Liver (tissue), 9 donors: ENCODE measurements around the gene HSFX3. TPM values are rescaled to one million over a fixed set of nuclear protein-coding genes. Genes with fewer than 3 reads are reported as not detected.

Experiments
- DNase-seq: peaks from one replicate; pipeline ENCODE4 v3.0.0-alpha.2; 2017; ENCODE audit warnings: low spot score
- H3K27ac ChIP-seq, 2 donors: one replicate each; pipeline ENCODE4 v1.7.0; 2013; ENCODE audit warnings: inconsistent platforms in 2 of 2, low read length in 2 of 2, control low read depth in 1 of 2, low read depth in 1 of 2, mild to moderate bottlenecking in 1 of 2
- H3K27me3 ChIP-seq, 4 donors: one replicate each; pipeline versions ENCODE4 v1.6.1 to v1.7.0; 2013; ENCODE audit warnings: low read length in 3 of 4, inconsistent platforms in 1 of 4, mild to moderate bottlenecking in 1 of 4, moderate library complexity in 1 of 4; ENCODE audit not compliant: control insufficient read depth in 4 of 4, insufficient read depth in 4 of 4
- H3K36me3 ChIP-seq, 4 donors: one replicate each; pipeline versions ENCODE4 v1.6.1 to v1.7.0; 2013; ENCODE audit warnings: low read length in 3 of 4, mild to moderate bottlenecking in 3 of 4, low read depth in 1 of 4, moderate library complexity in 1 of 4; ENCODE audit not compliant: control insufficient read depth in 4 of 4, insufficient read depth in 3 of 4
- H3K4me1 ChIP-seq, 4 donors: one replicate each; pipeline versions ENCODE4 v1.6.1 to v1.7.0; 2013; ENCODE audit warnings: low read length in 3 of 4, mild to moderate bottlenecking in 3 of 4, moderate library complexity in 1 of 4; ENCODE audit not compliant: control insufficient read depth in 4 of 4, insufficient read depth in 4 of 4
- H3K4me3 ChIP-seq, 3 donors: one replicate each; pipeline versions ENCODE4 v1.6.1 to v1.7.0; 2013; ENCODE audit warnings: low read length in 3 of 3, control low read depth in 1 of 3, low read depth in 1 of 3, mild to moderate bottlenecking in 1 of 3
- H3K9ac ChIP-seq, 2 donors: one replicate each; pipeline ENCODE4 v1.7.0; 2013; ENCODE audit warnings: low read length in 2 of 2, mild to moderate bottlenecking in 2 of 2, moderate library complexity in 2 of 2, control low read depth in 1 of 2, low read depth in 1 of 2
- H3K9me3 ChIP-seq, 4 donors: one replicate each; pipeline versions ENCODE4 v1.6.1 to v1.7.0; 2013; ENCODE audit warnings: low read length in 3 of 4; ENCODE audit not compliant: control insufficient read depth in 4 of 4
- ATF3 ChIP-seq: IDR thresholded peaks from 2 replicates; pipeline ENCODE4 v1.6.1; 2016; ENCODE audit warnings: antibody characterized with exemption
- CTCF ChIP-seq: fragments of 150-350 bp; IDR thresholded peaks from 2 replicates; pipeline ENCODE4 v1.5.1; 2017; ENCODE audit warnings: improper control_type of control experiment, low read depth, low read length; ENCODE audit not compliant: missing input control
- EGR1 ChIP-seq, 2 donors: IDR thresholded peaks; 2 replicates each; pipeline ENCODE4 v1.6.1; 2016 to 2018; ENCODE audit warnings: antibody characterized with exemption in 2 of 2, low read depth in 2 of 2
- FOXA1 ChIP-seq: IDR thresholded peaks from 2 replicates; pipeline ENCODE4 v1.6.1; 2016; ENCODE audit warnings: antibody characterized with exemption
- GABPA ChIP-seq, 2 donors: IDR thresholded peaks in 1 of 2; conservative IDR thresholded peaks in 1 of 2; 2 replicates each; pipeline ENCODE4 v1.6.1; 2016; ENCODE audit warnings: antibody characterized with exemption in 2 of 2, mild to moderate bottlenecking in 1 of 2, moderate library complexity in 1 of 2
- HNF4A ChIP-seq, 2 donors: conservative IDR thresholded peaks; 2 replicates each; pipeline ENCODE4 v1.6.1; 2016; ENCODE audit warnings: antibody characterized with exemption in 2 of 2, mild to moderate bottlenecking in 2 of 2
- HNF4G ChIP-seq: IDR thresholded peaks from 2 replicates; pipeline ENCODE4 v1.6.1; 2016; ENCODE audit warnings: antibody characterized with exemption
- JUND ChIP-seq, 2 donors: IDR thresholded peaks; 2 replicates each; pipeline ENCODE4 v1.6.1; 2016; ENCODE audit warnings: antibody characterized with exemption in 2 of 2
- MAX ChIP-seq: IDR thresholded peaks from 2 replicates; pipeline ENCODE4 v1.6.1; 2016; ENCODE audit warnings: antibody characterized with exemption
- NR2F2 ChIP-seq: IDR thresholded peaks from 2 replicates; pipeline ENCODE4 v1.6.1; 2016; ENCODE audit warnings: antibody characterized with exemption
- RAD21 ChIP-seq, 2 donors: IDR thresholded peaks; 2 replicates each; pipeline ENCODE4 v1.6.1; 2016; ENCODE audit warnings: antibody characterized with exemption in 2 of 2, mild to moderate bottlenecking in 2 of 2
- REST ChIP-seq: IDR thresholded peaks from 2 replicates; pipeline ENCODE4 v1.6.1; 2016; ENCODE audit warnings: antibody characterized with exemption, mild to moderate bottlenecking
- TAF1 ChIP-seq: conservative IDR thresholded peaks from 2 replicates; pipeline ENCODE4 v1.6.1; 2016; ENCODE audit warnings: antibody characterized with exemption, mild to moderate bottlenecking
- WGBS: extraction: QIAGEN DNeasy Blood & Tissue Kit; methylation state at CpG from one replicate; pipeline ENCODE4 v1.1.7; 2013; 5-methylcytosine and 5-hydroxymethylcytosine counted together
- polyA plus RNA-seq, 2 donors: library from polyadenylated mRNA; stranded (reverse) in 1 of 2; unstranded in 1 of 2; fragments of 200-250 nt in 1 of 2; fragments of >200 nt in 1 of 2; fragmentation: Nextera tagmentation in 1 of 2; extraction: Ambion mirVana in 1 of 2; gene quantifications; one replicate each; pipeline versions ENCODE4 v1.2.1 to v1.2.3, GENCODE V29; 2013 to 2015
- total RNA-seq, 2 donors: library from RNA; depleted of rRNA; stranded (reverse); fragments of >200 nt; gene quantifications; one replicate each; pipeline ENCODE4 v1.2.3, GENCODE V29; 2014
- donor health status: healthy.
- donor health status: healthy.
- donor health status: healthy.
- donor health status: healthy.
- donor health status: healthy.

HSFX3 gene
- total and polyA plus RNA-seq, 4 donors = not detected

- TF ChIP-seq RAD21 (IDR thresholded peaks at IDR 0.05) = peak; percentile 71 to 82
- no peak for TF ChIP-seq JUND (IDR thresholded peaks at IDR 0.05)
- TF ChIP-seq GABPA (IDR thresholded peaks at IDR 0.05 in 1 of 2, conservative IDR thresholded peaks at IDR 0.05 in 1 of 2) = no peak
- TF ChIP-seq HNF4G = no peak
- no peak for TF ChIP-seq TAF1
- TF ChIP-seq NR2F2 = no peak
- TF ChIP-seq FOXA1 = no peak
- no peak for TF ChIP-seq ATF3
- peak in 1 of 2 donors; percentile 29 for TF ChIP-seq HNF4A (conservative IDR thresholded peaks at IDR 0.05)
- no peak for TF ChIP-seq MAX
- TF ChIP-seq EGR1 (IDR thresholded peaks at IDR 0.05; ENCODE audit: low read depth in 2 of 2) = no peak
These were observed 37.4 kb downstream of the HSFX3 start (continued) for GRCh38 chrX:149512225-149512885.

GRCh38 chrX:149511081-149511480, 38.6 kb downstream of the HSFX3 start:
- Histone ChIP-seq H3K9ac (no peak overlapping the region), H3K27ac (no peak overlapping the region), H3K27me3 (no peaks in the 10 kb centered on the region), H3K4me1 (no peaks in the 10 kb centered on the region), H3K36me3 (no peaks in the 10 kb centered on the region), H3K4me3 (no peak overlapping the region), H3K9me3 (no peaks in the 10 kb centered on the region)
- 89% methylated on average over 5 of the region's 5 CpGs for WGBS
- DNase-seq = no peak
- no peak for TF ChIP-seq CTCF

- Histone ChIP-seq H3K9ac (no peak overlapping the region), H3K9me3 (no peaks in the 10 kb centered on the region), H3K27ac (no peak overlapping the region), H3K4me1 (no peaks in the 10 kb centered on the region), H3K36me3 (no peaks in the 10 kb centered on the region), H3K4me3 (no peak overlapping the region), H3K27me3 (no peaks in the 10 kb centered on the region)
- 38% methylated on average over 4 of the region's 4 CpGs for WGBS
- TF ChIP-seq TAF1 (no peak), REST (no peak), CTCF (no peak)
- no peak for DNase-seq
These were observed 39.3 kb downstream of the HSFX3 start for GRCh38 chrX:149510386-149510785.
